NAMALWA (cell line): ENCODE measurements around the gene ITPR2.

ENCODE experiments used
- DNase-seq: peaks from one replicate; pipeline ENCODE4 v3.0.0-alpha.2; 2015; ENCODE audit warnings: low spot score

ITPR2 gene

GRCh38 chr12:26292596-26292995, 540.4 kb downstream of the ITPR2 start:
- no peak for DNase-seq

GRCh38 chr12:26290565-26290964, 542.4 kb downstream of the ITPR2 start:
- DNase-seq = no peak

- DNase-seq = no peak
These were observed 545.2 kb downstream of the ITPR2 start for GRCh38 chr12:26287671-26288381.
